ENCODE measurements around the gene CTSG. TPM values are rescaled to one million over a fixed set of nuclear protein-coding genes. Genes with fewer than 3 reads are reported as not detected.

The CTSG gene
- total RNA-seq, 1 experiment from 2014 or later: not detected

- DNase-seq (ENCODE audit: low spot score): no peak
These were observed 33.6 kb downstream of the CTSG start for GRCh38 chr14:24542346-24542936.

GRCh38 chr14:24535737-24536136 is 40.3 kb downstream of the CTSG start:
- DNase-seq (ENCODE audit: low spot score): no peak

GRCh38 chr14:24534286-24534685 is 41.8 kb downstream of the CTSG start:
- no peak for DNase-seq (ENCODE audit: low spot score)

DNA sequence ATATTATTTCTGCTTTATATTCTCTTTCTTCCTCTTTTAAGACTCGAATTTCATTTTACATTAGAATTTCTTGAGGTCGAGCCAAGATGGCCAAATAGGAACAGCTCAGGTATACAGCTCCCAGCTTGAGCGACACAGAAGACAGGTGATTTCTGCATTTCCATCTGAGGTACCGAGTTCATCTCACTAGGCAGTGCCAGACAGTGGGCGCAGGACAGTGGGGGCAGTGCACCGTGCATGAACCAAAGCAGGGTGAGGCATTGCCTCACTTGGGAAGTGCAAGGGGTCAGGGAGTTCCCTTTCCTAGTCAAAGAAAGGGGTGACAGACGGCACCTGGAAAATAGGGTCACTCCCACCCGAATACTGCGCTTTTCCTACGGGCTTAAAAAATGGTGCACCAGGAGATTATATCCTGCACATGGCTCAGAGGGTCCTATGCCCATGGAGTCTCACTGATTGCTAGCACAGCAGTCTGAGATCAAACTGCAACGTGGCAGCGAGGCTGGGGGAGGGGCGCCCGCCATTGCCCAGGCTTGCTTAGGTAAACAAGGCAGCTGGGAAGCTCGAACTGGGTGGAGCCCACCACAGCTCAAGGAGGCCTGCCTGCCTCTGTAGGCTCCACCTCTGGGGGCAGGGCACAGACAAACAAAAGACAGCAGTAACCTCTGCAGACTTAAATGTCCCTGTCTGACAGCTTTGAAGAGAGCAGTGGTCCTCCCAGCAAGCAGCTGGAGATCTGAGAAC is 50.0 kb downstream of the CTSG start:
- peak; percentile 40 for DNase-seq (ENCODE audit: low spot score)

Other genes with a start within 250 kb of the CTSG start
- gene ADCY4, start 241.2 kb downstream of the CTSG start, total RNA-seq (2014; rRNA removed; shearing (Covaris generic)): 1.6 and 2.9 TPM in 2 replicates
- gene RIPK3, start 236.3 kb downstream of the CTSG start, total RNA-seq (2014; rRNA removed; shearing (Covaris generic)): 20.7 and 24.9 TPM in 2 replicates
- gene NFATC4, start 208.1 kb downstream of the CTSG start, total RNA-seq (2014; rRNA removed; shearing (Covaris generic)): 2.9 and 4.3 TPM in 2 replicates
- 21.3 and 25.1 TPM in 2 replicates for gene NYNRIN, start 177.2 kb downstream of the CTSG start, total RNA-seq (2014; rRNA removed; shearing (Covaris generic))
- gene CBLN3, start 146.6 kb downstream of the CTSG start, total RNA-seq (2014; rRNA removed; shearing (Covaris generic)): 0.70 and 2.5 TPM in 2 replicates
- gene KHNYN, start 146.3 kb downstream of the CTSG start, total RNA-seq (2014; rRNA removed; shearing (Covaris generic)): 60.6 and 72.2 TPM in 2 replicates
- gene SDR39U1, start 133.5 kb downstream of the CTSG start, total RNA-seq (2014; rRNA removed; shearing (Covaris generic)): 25.5 and 32.6 TPM in 2 replicates
- not detected in 2 replicates for gene CMA1, start 68.0 kb downstream of the CTSG start, total RNA-seq (2014; rRNA removed; shearing (Covaris generic))
- not detected in 2 replicates for gene GZMH, start 33.4 kb upstream of the CTSG start, total RNA-seq (2014; rRNA removed; shearing (Covaris generic))
- not detected in 2 replicates for gene GZMB, start 57.9 kb upstream of the CTSG start, total RNA-seq (2014; rRNA removed; shearing (Covaris generic))

All from HT-29 (cell line).